GM19397 (cell line): ENCODE measurements around the gene LIMS1.
"Not testable (repeated sequence)": the region's sequence is repeated elsewhere in the genome, so short reads cannot be mapped to it uniquely, and the experiment has no call there.

Experiments used
- ATAC-seq: cut with Tn5 transposase; IDR thresholded peaks from one replicate; pipeline ENCODE4 v1.9.1; 2021; ENCODE audit warnings: mild to moderate bottlenecking, moderate library complexity; ENCODE audit not compliant: unreplicated experiment

LIMS1 gene

GRCh38 chr2:108585436-108585835 lies 51.2 kb downstream of the LIMS1 start:
- ATAC-seq: no peak

- ATAC-seq: no peak
Observed at GRCh38 chr2:108586116-108586515, 51.8 kb downstream of the LIMS1 start.

GRCh38 chr2:108586631-108587030 lies 52.4 kb downstream of the LIMS1 start:
- ATAC-seq: no peak

- no peak for ATAC-seq
Observed at GRCh38 chr2:108587621-108588020, 53.4 kb downstream of the LIMS1 start.

- no peak for ATAC-seq
Observed at GRCh38 chr2:108588070-108588668, 53.9 kb downstream of the LIMS1 start.

- ATAC-seq: no peak
Observed at GRCh38 chr2:108589372-108589771, 55.1 kb downstream of the LIMS1 start.

- no peak for ATAC-seq
Observed at GRCh38 chr2:108589781-108590180, 55.5 kb downstream of the LIMS1 start.

- peak; percentile 56 for ATAC-seq
Observed at GRCh38 chr2:108591163-108591562, 56.9 kb downstream of the LIMS1 start.

GRCh38 chr2:108593547-108594098 lies 59.4 kb downstream of the LIMS1 start:
- ATAC-seq: no peak

- ATAC-seq: peak; percentile 76
Observed at GRCh38 chr2:108594132-108594981, 60.1 kb downstream of the LIMS1 start.

- peak; percentile 38 for ATAC-seq
Observed at GRCh38 chr2:108594982-108595464, 60.8 kb downstream of the LIMS1 start.

- not testable (repeated sequence) for ATAC-seq
Observed at GRCh38 chr2:108595771-108596170, 61.5 kb downstream of the LIMS1 start.

GRCh38 chr2:108597105-108597744 lies 63.0 kb downstream of the LIMS1 start:
- not testable (repeated sequence) for ATAC-seq

GRCh38 chr2:108601199-108601598 lies 66.9 kb downstream of the LIMS1 start:
- not testable (repeated sequence) for ATAC-seq

GRCh38 chr2:108602422-108602821 lies 68.2 kb downstream of the LIMS1 start:
- ATAC-seq: no peak

- no peak for ATAC-seq
Observed at GRCh38 chr2:108604196-108604595, 69.9 kb downstream of the LIMS1 start.

GRCh38 chr2:108605947-108606346 lies 71.7 kb downstream of the LIMS1 start:
- peak; percentile 72 for ATAC-seq

- no peak for ATAC-seq
Observed at GRCh38 chr2:108607706-108608301, 73.5 kb downstream of the LIMS1 start.

- ATAC-seq: no peak
Observed at GRCh38 chr2:108611021-108611420, 76.8 kb downstream of the LIMS1 start.

GRCh38 chr2:108612153-108612513 lies 77.9 kb downstream of the LIMS1 start:
- peak; percentile 81 for ATAC-seq
